Lower leg skin (tissue), 3 donors: ENCODE measurements around the gene LIN52.

Experiments
- POLR2A ChIP-seq, 2 donors: fragments of 450-650 bp; IDR thresholded peaks; one replicate each; pipeline ENCODE4 v1.6.1; 2016 to 2017; ENCODE audit warnings: antibody characterized with exemption in 2 of 2, mild to moderate bottlenecking in 1 of 2, moderate library complexity in 1 of 2
- TF ChIP-seq, protein P1 (sequence below), 3 donors: fragments of 450-650 bp; IDR thresholded peaks; one replicate each; pipeline ENCODE4 v1.5.1; 2016; ENCODE audit warnings: antibody characterized with exemption in 3 of 3, mild to moderate bottlenecking in 3 of 3, moderate library complexity in 2 of 3

DNA sequence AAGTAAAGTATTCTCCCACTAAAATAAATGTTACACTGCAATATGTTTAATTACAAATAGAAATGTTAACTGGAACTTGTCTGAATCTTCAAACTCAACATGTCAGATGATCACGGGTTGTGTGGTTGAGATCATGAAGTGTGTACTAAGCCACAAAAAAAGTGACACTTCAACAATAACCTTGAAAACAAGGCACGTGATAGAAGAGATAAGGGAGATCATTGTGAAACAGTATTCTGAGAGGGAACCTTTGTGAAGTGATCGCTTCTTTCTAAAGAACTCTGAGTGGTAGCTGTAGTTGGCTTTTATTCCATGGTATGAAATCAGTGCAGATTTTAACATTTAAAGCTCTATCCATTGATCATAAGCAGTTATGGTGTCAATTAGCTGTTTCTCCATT is 60.0 kb downstream of the LIN52 start:
- TF ChIP-seq, protein P1, sequence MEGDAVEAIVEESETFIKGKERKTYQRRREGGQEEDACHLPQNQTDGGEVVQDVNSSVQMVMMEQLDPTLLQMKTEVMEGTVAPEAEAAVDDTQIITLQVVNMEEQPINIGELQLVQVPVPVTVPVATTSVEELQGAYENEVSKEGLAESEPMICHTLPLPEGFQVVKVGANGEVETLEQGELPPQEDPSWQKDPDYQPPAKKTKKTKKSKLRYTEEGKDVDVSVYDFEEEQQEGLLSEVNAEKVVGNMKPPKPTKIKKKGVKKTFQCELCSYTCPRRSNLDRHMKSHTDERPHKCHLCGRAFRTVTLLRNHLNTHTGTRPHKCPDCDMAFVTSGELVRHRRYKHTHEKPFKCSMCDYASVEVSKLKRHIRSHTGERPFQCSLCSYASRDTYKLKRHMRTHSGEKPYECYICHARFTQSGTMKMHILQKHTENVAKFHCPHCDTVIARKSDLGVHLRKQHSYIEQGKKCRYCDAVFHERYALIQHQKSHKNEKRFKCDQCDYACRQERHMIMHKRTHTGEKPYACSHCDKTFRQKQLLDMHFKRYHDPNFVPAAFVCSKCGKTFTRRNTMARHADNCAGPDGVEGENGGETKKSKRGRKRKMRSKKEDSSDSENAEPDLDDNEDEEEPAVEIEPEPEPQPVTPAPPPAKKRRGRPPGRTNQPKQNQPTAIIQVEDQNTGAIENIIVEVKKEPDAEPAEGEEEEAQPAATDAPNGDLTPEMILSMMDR (IDR thresholded peaks at IDR 0.05), result no peak
- TF ChIP-seq POLR2A (IDR thresholded peaks at IDR 0.05), result no peak
